Nephron (organoid): Measurements from ENCODE around the gene CBX6.
"Not testable (repeated sequence)": the region's sequence is repeated elsewhere in the genome, so short reads cannot be mapped to it uniquely, and the experiment has no call there.

Source experiments
- H3K27ac Mint-ChIP-seq, 3 experiments: 2 replicates each; pipeline ENCODE4 v1.8.0; 2020; ENCODE audit warnings: mixed read lengths in 3 of 3, mild to moderate bottlenecking in 2 of 3, moderate library complexity in 1 of 3
- H3K27me3 Mint-ChIP-seq: 2 replicates; pipeline ENCODE4 v1.8.0; 2021; ENCODE audit warnings: low read depth, mild to moderate bottlenecking, moderate library complexity, mixed read lengths
- H3K36me3 Mint-ChIP-seq: 2 replicates; pipeline ENCODE4 v1.8.0; 2020; ENCODE audit warnings: low read depth, mixed read lengths
- H3K4me1 Mint-ChIP-seq: 2 replicates; pipeline ENCODE4 v1.8.0; 2020; ENCODE audit warnings: mixed read lengths
- H3K4me3 Mint-ChIP-seq, 3 experiments: 2 replicates each; pipeline ENCODE4 v1.8.0; 2020; ENCODE audit warnings: mild to moderate bottlenecking in 3 of 3, mixed read lengths in 3 of 3, moderate library complexity in 2 of 3
- H3K9me3 Mint-ChIP-seq: 2 replicates; pipeline ENCODE4 v1.8.0; 2020; ENCODE audit warnings: mixed read lengths
- CTCF ChIP-seq, 3 experiments: fragments of 200-600 bp; sonication (generic); IDR thresholded peaks; one replicate each; pipeline ENCODE4 v1.5.0; 2021; ENCODE audit warnings: antibody characterized with exemption in 3 of 3; ENCODE audit not compliant: unreplicated experiment in 3 of 3

CBX6 gene

GRCh38 chr22:38906052-38906451 is 34.0 kb upstream of the CBX6 start:
- H3K27ac Mint-ChIP-seq = no peak overlapping the region
- peaks cover 4% of the 10 kb centered on the region for H3K36me3 Mint-ChIP-seq

GRCh38 chr22:38904052-38904617 is 32.1 kb upstream of the CBX6 start:
- H3K27ac Mint-ChIP-seq, H3K4me3 Mint-ChIP-seq, H3K27me3 Mint-ChIP-seq, H3K36me3 Mint-ChIP-seq, H3K4me1 Mint-ChIP-seq: not testable (repeated sequence)
- peaks cover 15% of the 10 kb centered on the region for H3K9me3 Mint-ChIP-seq

More at GRCh38 chr22:38906052-38906451, 34.0 kb upstream of the CBX6 start:
- peaks cover 4% of the 10 kb centered on the region for H3K27me3 Mint-ChIP-seq
- peaks cover 18% of the 10 kb centered on the region for H3K9me3 Mint-ChIP-seq
- no peak for TF ChIP-seq CTCF (IDR thresholded peaks at IDR 0.05; ENCODE audit: unreplicated experiment in 3 of 3)
- no peaks in the 10 kb centered on the region for H3K4me1 Mint-ChIP-seq
- no peak overlapping the region for H3K4me3 Mint-ChIP-seq

- H3K9me3 Mint-ChIP-seq = peaks cover 13% of the 10 kb centered on the region
- peaks cover 4% of the 10 kb centered on the region for H3K36me3 Mint-ChIP-seq
- no peaks in the 10 kb centered on the region for H3K4me1 Mint-ChIP-seq
- H3K4me3 Mint-ChIP-seq = no peak overlapping the region
- no peak for TF ChIP-seq CTCF (IDR thresholded peaks at IDR 0.05; ENCODE audit: unreplicated experiment in 3 of 3)
- no peak overlapping the region for H3K27ac Mint-ChIP-seq
- no peaks in the 10 kb centered on the region for H3K27me3 Mint-ChIP-seq
Observed at GRCh38 chr22:38901111-38901641, 29.2 kb upstream of the CBX6 start.

- no peak overlapping the region for H3K27ac Mint-ChIP-seq
- H3K9me3 Mint-ChIP-seq = peaks cover 13% of the 10 kb centered on the region
- no peaks in the 10 kb centered on the region for H3K4me1 Mint-ChIP-seq
- peaks cover 4% of the 10 kb centered on the region for H3K36me3 Mint-ChIP-seq
- no peak for TF ChIP-seq CTCF (IDR thresholded peaks at IDR 0.05; ENCODE audit: unreplicated experiment in 3 of 3)
- H3K4me3 Mint-ChIP-seq = no peak overlapping the region
- no peaks in the 10 kb centered on the region for H3K27me3 Mint-ChIP-seq
Observed at GRCh38 chr22:38900677-38901076, 28.7 kb upstream of the CBX6 start.

GRCh38 chr22:38891256-38891655 is 19.2 kb upstream of the CBX6 start:
- TF ChIP-seq CTCF (IDR thresholded peaks at IDR 0.05; ENCODE audit: unreplicated experiment in 3 of 3) = no peak
- peaks cover 2% of the 10 kb centered on the region for H3K9me3 Mint-ChIP-seq
- H3K4me1 Mint-ChIP-seq = no peaks in the 10 kb centered on the region
- no peak overlapping the region for H3K4me3 Mint-ChIP-seq
- peaks cover 3% of the 10 kb centered on the region for H3K36me3 Mint-ChIP-seq
- H3K27ac Mint-ChIP-seq = no peak overlapping the region
- H3K27me3 Mint-ChIP-seq = no peaks in the 10 kb centered on the region

- H3K9me3 Mint-ChIP-seq = peaks cover 2% of the 10 kb centered on the region
- no peaks in the 10 kb centered on the region for H3K27me3 Mint-ChIP-seq
- no peak for TF ChIP-seq CTCF (IDR thresholded peaks at IDR 0.05; ENCODE audit: unreplicated experiment in 3 of 3)
- H3K36me3 Mint-ChIP-seq = peaks cover 3% of the 10 kb centered on the region
- no peak overlapping the region for H3K27ac Mint-ChIP-seq
- H3K4me3 Mint-ChIP-seq = no peak overlapping the region
- H3K4me1 Mint-ChIP-seq = no peaks in the 10 kb centered on the region
Observed at GRCh38 chr22:38890377-38890776, 18.4 kb upstream of the CBX6 start.
